H1 (cell line): ENCODE data around the gene KXD1. TPM values are rescaled to one million over a fixed set of nuclear protein-coding genes. Genes with fewer than 3 reads are reported as not detected.
A peak's percentile ranks its signal among the peaks of the same experiment; 100 is the strongest.

Source experiments
- CTCF ChIA-PET: fragments of 300-600 bp; sonication (Branson Sonifier 250); formaldehyde crosslinking; loops from one replicate; lab custom pipeline; 2021; ENCODE audit not compliant: partially characterized antibody; lab: Charles Lee
- POLR2A ChIA-PET: fragments of 300-600 bp; sonication (Branson Sonifier 250); formaldehyde crosslinking; loops from one replicate; lab custom pipeline; 2021; ENCODE audit warnings: inconsistent platforms; ENCODE audit not compliant: partially characterized antibody; lab: Charles Lee
- DNase-seq, 2 experiments: peaks; one replicate each; pipeline versions ENCODE4 v3.0.0 to v3.0.0-alpha.2; 2010 to 2022; ENCODE audit warnings: low spot score in 2 of 2, low read depth in 1 of 2, mixed read lengths in 1 of 2
- FAIRE-seq: peaks from 2 replicates; lab custom pipeline; 2011; peaks lifted over from hg19 to GRCh38; lab: Jason Lieb, UNC
- H2AFZ ChIP-seq: 2 replicates; pipeline ENCODE4 v1.8.1; 2012; ENCODE audit warnings: low read length, inconsistent platforms
- H2AK5ac ChIP-seq: 2 replicates; pipeline ENCODE4 v1.6.1; 2013; ENCODE audit warnings: low read depth, low read length
- H2BK120ac ChIP-seq: replicated peaks from 2 replicates; pipeline ENCODE3; 2013; ENCODE audit warnings: low read depth, low read length, inconsistent platforms
- H2BK12ac ChIP-seq: 2 replicates; pipeline ENCODE4 v1.6.1; 2013; ENCODE audit warnings: low read depth, low read length
- H2BK15ac ChIP-seq: 2 replicates; pipeline ENCODE4 v1.6.1; 2013; ENCODE audit warnings: low read length
- H2BK20ac ChIP-seq: 2 replicates; pipeline ENCODE4 v1.6.1; 2013; ENCODE audit warnings: low read length
- H2BK5ac ChIP-seq: 2 replicates; pipeline ENCODE4 v1.6.1; 2013; ENCODE audit warnings: low read depth, low read length
- H3K14ac ChIP-seq: 2 replicates; pipeline ENCODE4 v1.6.1; 2013; ENCODE audit warnings: inconsistent platforms; ENCODE audit not compliant: insufficient read length
- H3K18ac ChIP-seq: 2 replicates; pipeline ENCODE4 v1.6.1; 2013; ENCODE audit warnings: low read length; ENCODE audit errors: extremely low read depth
- H3K23ac ChIP-seq: 2 replicates; pipeline ENCODE4 v1.6.1; 2013; ENCODE audit warnings: inconsistent platforms; ENCODE audit not compliant: insufficient read length
- H3K23me2 ChIP-seq: 2 replicates; pipeline ENCODE4 v1.6.1; 2013; ENCODE audit warnings: low read depth, low read length
- H3K27ac ChIP-seq: 2 replicates; pipeline ENCODE4 v1.6.1; 2011; ENCODE audit warnings: low read depth, low read length, inconsistent platforms
- H3K27me3 ChIP-seq, 4 experiments: replicated peaks in 1 of 4; 1 replicate in 1 of 4; 2 replicates in 3 of 4; pipeline versions ENCODE4 v1.6.1 to v1.8.1; 2011 to 2013; ENCODE audit warnings: low read length in 3 of 4, mild to moderate bottlenecking in 3 of 4, inconsistent platforms in 2 of 4, mixed read lengths in 2 of 4, moderate library complexity in 1 of 4; ENCODE audit not compliant: control insufficient read depth in 3 of 4, insufficient read depth in 3 of 4; ENCODE audit errors: extremely low read depth in 1 of 4
- H3K36me3 ChIP-seq, 4 experiments: 2 replicates each; pipeline versions ENCODE4 v1.6.1 to v1.8.1; 2011 to 2013; ENCODE audit warnings: mild to moderate bottlenecking in 4 of 4, low read length in 3 of 4, moderate library complexity in 2 of 4, control low read depth in 1 of 4, inconsistent platforms in 1 of 4; ENCODE audit not compliant: insufficient read depth in 4 of 4, control insufficient read depth in 2 of 4
- H3K4ac ChIP-seq: replicated peaks from 2 replicates; pipeline ENCODE3; 2013; ENCODE audit warnings: low read length, low read depth, mixed read lengths, inconsistent platforms; ENCODE audit not compliant: insufficient read length
- H3K4me1 ChIP-seq, 4 experiments: replicated peaks in 1 of 4; 1 replicate in 1 of 4; 2 replicates in 3 of 4; pipeline versions ENCODE4 v1.6.1 to v1.8.1; 2011 to 2013; ENCODE audit warnings: low read length in 3 of 4, inconsistent platforms in 2 of 4, mixed read lengths in 1 of 4; ENCODE audit not compliant: insufficient read depth in 4 of 4, control insufficient read depth in 3 of 4
- H3K4me2 ChIP-seq, 2 experiments: 2 replicates each; pipeline versions ENCODE4 v1.6.1 to v1.8.1; 2011 to 2013; ENCODE audit warnings: low read depth in 2 of 2, low read length in 2 of 2, control low read depth in 1 of 2, inconsistent platforms in 1 of 2, mild to moderate bottlenecking in 1 of 2; ENCODE audit not compliant: insufficient read depth in 1 of 2
- H3K4me3 ChIP-seq, 4 experiments: fragments of 200-600, 300-600 bp in 1 of 4; sonication (generic), shearing (Covaris generic), sonication (Bioruptor Twin) in 1 of 4; 2 replicates each; pipeline versions ENCODE4 v1.5.1 to v1.8.1; 2011 to 2016; ENCODE audit warnings: low read length in 4 of 4, low read depth in 3 of 4, control low read depth in 2 of 4, inconsistent platforms in 2 of 4, mild to moderate bottlenecking in 2 of 4, mixed read lengths in 1 of 4, moderate library complexity in 1 of 4; ENCODE audit not compliant: insufficient read depth in 2 of 4; ENCODE audit errors: extremely low read depth in 1 of 4
- H3K56ac ChIP-seq: replicated peaks from 2 replicates; pipeline ENCODE3; 2013; ENCODE audit warnings: low read depth, mild to moderate bottlenecking, mixed read lengths, low read length, inconsistent platforms; ENCODE audit not compliant: insufficient read length
- H3K79me1 ChIP-seq: 2 replicates; pipeline ENCODE4 v1.6.1; 2013; ENCODE audit warnings: low read depth, low read length, control low read depth
- H3K79me2 ChIP-seq, 2 experiments: 2 replicates each; pipeline versions ENCODE4 v1.6.1 to v1.8.1; 2012 to 2013; ENCODE audit warnings: low read length in 2 of 2, mild to moderate bottlenecking in 2 of 2, inconsistent platforms in 1 of 2; ENCODE audit not compliant: insufficient read depth in 2 of 2, control insufficient read depth in 1 of 2
- H3K9ac ChIP-seq, 4 experiments: replicated peaks in 1 of 4; 1 replicate in 1 of 4; 2 replicates in 3 of 4; pipeline versions ENCODE4 v1.6.1 to v1.8.1; 2011 to 2013; ENCODE audit warnings: low read depth in 3 of 4, low read length in 3 of 4, control low read depth in 2 of 4, mild to moderate bottlenecking in 2 of 4, moderate library complexity in 2 of 4, inconsistent platforms in 1 of 4; ENCODE audit errors: extremely low read depth in 1 of 4
- H3K9me3 ChIP-seq, 2 experiments: 2 replicates each; pipeline versions ENCODE4 v1.6.1 to v1.8.1; 2012 to 2013; ENCODE audit warnings: mild to moderate bottlenecking in 2 of 2, moderate library complexity in 2 of 2, control low read depth in 1 of 2, inconsistent platforms in 1 of 2, low read depth in 1 of 2, low read length in 1 of 2, mixed read lengths in 1 of 2; ENCODE audit not compliant: insufficient read depth in 2 of 2
- H4K20me1 ChIP-seq, 2 experiments: replicated peaks in 1 of 2; 2 replicates each; pipeline versions ENCODE3 to v1.8.1; 2011 to 2013; ENCODE audit warnings: inconsistent platforms in 2 of 2, low read length in 2 of 2, mild to moderate bottlenecking in 1 of 2; ENCODE audit not compliant: insufficient read depth in 2 of 2, control insufficient read depth in 1 of 2
- H4K5ac ChIP-seq: 2 replicates; pipeline ENCODE4 v1.6.1; 2013; ENCODE audit warnings: low read length, low read depth, mixed read lengths, inconsistent platforms; ENCODE audit not compliant: insufficient read length
- H4K8ac ChIP-seq: 2 replicates; pipeline ENCODE4 v1.8.0; 2013; ENCODE audit warnings: mild to moderate bottlenecking, moderate library complexity, low read length, inconsistent platforms; ENCODE audit not compliant: insufficient read depth; ENCODE audit errors: extremely low read depth
- H4K91ac ChIP-seq: replicated peaks from 2 replicates; pipeline ENCODE3; 2013; ENCODE audit warnings: low read length, mixed read lengths, inconsistent platforms; ENCODE audit not compliant: insufficient read length
- CTBP2 ChIP-seq: IDR thresholded peaks from 2 replicates; pipeline ENCODE4 v1.7.0; 2011; ENCODE audit warnings: borderline replicate concordance, mild to moderate bottlenecking, moderate library complexity, mixed read lengths, low read length; ENCODE audit not compliant: insufficient read depth, insufficient read length
- EP300 ChIP-seq, 2 experiments: IDR thresholded peaks; 1 replicate in 1 of 2; 2 replicates in 1 of 2; pipeline ENCODE4 v1.6.1; 2011 to 2012; ENCODE audit warnings: low read depth in 2 of 2, low read length in 2 of 2, mild to moderate bottlenecking in 2 of 2, borderline replicate concordance in 1 of 2, inconsistent platforms in 1 of 2, moderate library complexity in 1 of 2
- POLR2A ChIP-seq, 2 experiments: IDR thresholded peaks; 1 replicate in 1 of 2; 2 replicates in 1 of 2; pipeline ENCODE4 v1.6.1; 2011; ENCODE audit warnings: low read depth in 2 of 2, low read length in 2 of 2, mild to moderate bottlenecking in 2 of 2; ENCODE audit errors: control extremely low read depth in 1 of 2
- POLR2AphosphoS5 ChIP-seq: IDR thresholded peaks from 2 replicates; pipeline ENCODE4 v1.6.1; 2011; ENCODE audit warnings: low read depth, low read length
- RNF2 ChIP-seq: fragments of 200-900, 300-1000 bp; sonication (generic); IDR thresholded peaks from 2 replicates; pipeline ENCODE4 v1.7.1; 2016; ENCODE audit warnings: borderline replicate concordance, low read depth, mild to moderate bottlenecking, antibody characterized with exemption, low read length; ENCODE audit not compliant: poor library complexity, severe bottlenecking; ENCODE audit errors: missing control alignments
- TBP ChIP-seq: IDR thresholded peaks from 2 replicates; pipeline ENCODE4 v1.6.1; 2011; ENCODE audit warnings: low read depth, low read length, improper control_type of control experiment
- YY1 ChIP-seq: IDR thresholded peaks from 2 replicates; pipeline ENCODE4 v1.6.1; 2011; ENCODE audit warnings: low read depth, mild to moderate bottlenecking, low read length
- WGBS, 2 experiments: shearing (Covaris generic) in 1 of 2; methylation state at CpG; one replicate each; pipeline versions ENCODE4 v1.1.6 to v1.1.7; 2013 to 2015; ENCODE audit warnings: low lambda C conversion rate in 2 of 2, mixed read lengths in 2 of 2, inconsistent platforms in 1 of 2, low coverage in 1 of 2, missing lambda C conversion rate in 1 of 2; ENCODE audit not compliant: insufficient replicate concordance in 2 of 2, insufficient coverage in 1 of 2, insufficient read length in 1 of 2; ENCODE audit errors: extremely low coverage in 1 of 2, missing lambda C conversion rate in 1 of 2; 5-methylcytosine and 5-hydroxymethylcytosine counted together
- polyA plus RNA-seq, 7 experiments: library from polyadenylated mRNA; depleted of rRNA in 3 of 7; stranded (reverse) in 5 of 7; unstranded in 2 of 7; fragments of >200 nt in 5 of 7; fragments of 200-250 nt in 2 of 7; gene quantifications; 1 replicate in 5 of 7; 2 replicates in 1 of 7; 4 replicates in 1 of 7; pipeline versions ENCODE4 v1.2.1 to v1.2.3, GENCODE V29; 2011 to 2013; ENCODE audit warnings: missing spikeins in 2 of 7, mixed read lengths in 2 of 7
- total RNA-seq: library from RNA; stranded (reverse); fragmentation: NEBNext Ultra II Directional; extraction: Animal tissue kit (Norgen Biotek cat#: 25700); gene quantifications from 2 replicates; pipeline ENCODE4 v1.2.1, GENCODE V29; 2021
- TF ChIP-seq, protein P1 (sequence below), 3 experiments: IDR thresholded peaks; 1 replicate in 2 of 3; 2 replicates in 1 of 3; pipeline versions ENCODE4 v1.5.1 to v1.6.1; 2011; ENCODE audit warnings: low read length in 3 of 3, mild to moderate bottlenecking in 3 of 3, inconsistent platforms in 2 of 3, low read depth in 1 of 3, moderate library complexity in 1 of 3; ENCODE audit not compliant: insufficient read depth in 1 of 3; ENCODE audit errors: control extremely low read depth in 1 of 3

KXD1 gene
- total and polyA plus RNA-seq, 2 of the 8 experiments (the other 6 are each of a cell fraction or from before 2014, with no cell fraction given): 115 to 267 TPM

DNA sequence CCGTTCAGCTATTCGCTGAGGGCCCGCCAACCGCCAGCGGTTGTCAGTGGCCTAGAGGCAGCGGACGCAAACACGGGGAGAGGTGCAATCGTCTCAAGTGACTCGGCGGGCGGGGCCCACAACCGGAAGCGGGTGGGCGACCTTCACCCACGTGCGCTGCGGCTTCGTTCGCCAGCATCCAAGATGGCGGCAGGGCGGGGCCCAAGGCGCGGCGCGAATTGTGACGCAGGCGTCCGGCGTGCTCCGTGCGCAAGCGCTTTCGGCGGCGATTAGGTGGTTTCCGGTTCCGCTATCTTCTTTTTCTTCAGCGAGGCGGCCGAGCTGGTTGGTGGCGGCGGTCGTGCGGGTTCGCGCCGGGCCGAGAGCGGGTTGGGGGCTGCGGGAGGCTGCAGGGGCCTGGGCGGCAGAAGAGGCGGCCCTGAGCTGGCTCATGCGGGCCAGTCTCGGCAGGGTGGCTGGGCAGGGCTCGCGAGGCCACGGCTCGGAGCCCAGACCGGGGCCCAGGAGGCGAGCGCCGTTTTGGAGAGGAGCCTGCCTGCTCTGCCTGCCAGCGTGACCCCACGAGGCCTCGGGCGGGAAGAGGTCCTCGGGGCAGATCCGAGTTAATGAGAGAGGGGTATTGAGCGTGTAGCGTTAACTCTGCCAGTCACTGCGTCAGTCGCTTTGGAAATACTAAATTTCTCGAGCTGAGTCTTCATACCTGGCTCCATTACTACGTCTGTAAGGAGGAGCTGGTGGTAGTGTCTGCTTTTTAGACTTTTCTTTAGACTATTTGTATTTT, 14.1 kb downstream of the KXD1 start, which contains the start of gene UBA52:
TSS of gene UBA52 (plus strand) at position 294 of the 781 bp plus-strand sequence. CDS start 1,444 bp downstream, outside the sequence.
- peaks cover 9 to 24% of the 10 kb centered on the region in 2 experiments for H4K20me1 ChIP-seq
- no peaks in the 10 kb centered on the region for H3K27me3 ChIP-seq
- peak within 1 kb of the TSS; percentile 79 for H4K5ac ChIP-seq
- POLR2A ChIA-PET: interaction anchor here (0.6 to 6.1 kb wide), 35 partner anchors 10 to 535 kb away, joined by 3 to 112 read pairs (median 3); partner anchors contain the start of genes ELL, KXD1 and REX1BD
- H3K79me1 ChIP-seq: peaks cover 13% of the 10 kb centered on the region
- H3K9me3 ChIP-seq: no peaks in the 10 kb centered on the region
- peak within 1 kb of the TSS; percentile 89 for H3K27ac ChIP-seq
- no peak within 1 kb of the TSS for H3K23ac ChIP-seq
- peak within 1 kb of the TSS; percentile 95 for H3K56ac ChIP-seq
- H4K8ac ChIP-seq: peak within 1 kb of the TSS; percentile 98
- H3K79me2 ChIP-seq: peaks cover 12 to 20% of the 10 kb centered on the region in 2 experiments
- H3K4me1 ChIP-seq: peaks cover 0 to 9% (median 6%) of the 10 kb centered on the region in 4 experiments; a peak in 6 of 7 replicates
- H3K4me3 ChIP-seq: peak within 1 kb of the TSS; percentile 93 to 99 (median 98)
- H3K18ac ChIP-seq: peak within 1 kb of the TSS; percentile 60
- no peak within 1 kb of the TSS for H2AFZ ChIP-seq
- FAIRE-seq (peak; percentile 32), DNase-seq (peak; percentile 89 to 99)
- H2BK120ac ChIP-seq: no peak within 1 kb of the TSS
- H3K14ac ChIP-seq: peak within 1 kb of the TSS; percentile 40
- peak within 1 kb of the TSS; percentile 96 for H4K91ac ChIP-seq
- peak within 1 kb of the TSS; percentile 95 to 97 (median 96) for H3K9ac ChIP-seq
- CTCF ChIA-PET: interaction anchor here (0.8 to 4.7 kb wide), 12 partner anchors 10 to 121 kb away, joined by 3 to 28 read pairs (median 4); partner anchors contain the start of genes KXD1 and REX1BD
- WGBS, 2 experiments: 1% methylated on average over 71 of the region's 75 CpGs; no CpG with 5 or more reads in 1 of the 2 experiments
- H3K4me2 ChIP-seq: peak within 1 kb of the TSS; percentile 91 to 97
- H2BK20ac ChIP-seq: no peak within 1 kb of the TSS
- peak within 1 kb of the TSS; percentile 56 for H2AK5ac ChIP-seq
- peaks cover 10% of the 10 kb centered on the region for H3K23me2 ChIP-seq
- H3K4ac ChIP-seq: peak within 1 kb of the TSS; percentile 34
- H2BK12ac ChIP-seq: no peak within 1 kb of the TSS
- H2BK5ac ChIP-seq: peak within 1 kb of the TSS; percentile 84
- H2BK15ac ChIP-seq: no peak within 1 kb of the TSS
- H3K36me3 ChIP-seq: peaks cover 31 to 58% (median 50%) of the 10 kb centered on the region in 4 experiments
- peak in 1 of 2 experiments; percentile 91; a peak in 2 of 3 replicates for TF ChIP-seq POLR2A (IDR thresholded peaks at IDR 0.05; ENCODE audit: control extremely low read depth in 1 of 2, low read depth in 2 of 2, low read length in 2 of 2)
- TF ChIP-seq CTBP2: no peak
- TF ChIP-seq YY1: peak; percentile 100
- no peak for TF ChIP-seq EP300 (IDR thresholded peaks at IDR 0.05; ENCODE audit: borderline replicate concordance in 1 of 2, low read depth in 2 of 2, low read length in 2 of 2)
- TF ChIP-seq, protein P1, sequence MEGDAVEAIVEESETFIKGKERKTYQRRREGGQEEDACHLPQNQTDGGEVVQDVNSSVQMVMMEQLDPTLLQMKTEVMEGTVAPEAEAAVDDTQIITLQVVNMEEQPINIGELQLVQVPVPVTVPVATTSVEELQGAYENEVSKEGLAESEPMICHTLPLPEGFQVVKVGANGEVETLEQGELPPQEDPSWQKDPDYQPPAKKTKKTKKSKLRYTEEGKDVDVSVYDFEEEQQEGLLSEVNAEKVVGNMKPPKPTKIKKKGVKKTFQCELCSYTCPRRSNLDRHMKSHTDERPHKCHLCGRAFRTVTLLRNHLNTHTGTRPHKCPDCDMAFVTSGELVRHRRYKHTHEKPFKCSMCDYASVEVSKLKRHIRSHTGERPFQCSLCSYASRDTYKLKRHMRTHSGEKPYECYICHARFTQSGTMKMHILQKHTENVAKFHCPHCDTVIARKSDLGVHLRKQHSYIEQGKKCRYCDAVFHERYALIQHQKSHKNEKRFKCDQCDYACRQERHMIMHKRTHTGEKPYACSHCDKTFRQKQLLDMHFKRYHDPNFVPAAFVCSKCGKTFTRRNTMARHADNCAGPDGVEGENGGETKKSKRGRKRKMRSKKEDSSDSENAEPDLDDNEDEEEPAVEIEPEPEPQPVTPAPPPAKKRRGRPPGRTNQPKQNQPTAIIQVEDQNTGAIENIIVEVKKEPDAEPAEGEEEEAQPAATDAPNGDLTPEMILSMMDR (IDR thresholded peaks at IDR 0.05; ENCODE audit: control extremely low read depth in 1 of 3, insufficient read depth in 1 of 3, low read depth in 1 of 3, low read length in 3 of 3): peak in 1 of 3 experiments; percentile 15; a peak in 1 of 4 replicates
- TF ChIP-seq POLR2AphosphoS5: peak; percentile 84
- TF ChIP-seq TBP: peak; percentile 92
- no peak for TF ChIP-seq RNF2
